WTC11 (cell line): ENCODE measurements around the gene TRIM3. TPM values are rescaled to one million over a fixed set of nuclear protein-coding genes. Genes with fewer than 3 reads are reported as not detected.

Source experiments
- ATAC-seq: fragments of 200-7000 bp; cut with Tn5 transposase; 2 replicates; pipeline ENCODE4 v1.10.0; 2021; ENCODE audit warnings: mild to moderate bottlenecking, moderate library complexity
- CTCF ChIA-PET: fragments of 300-600 bp; sonication (Branson Sonifier 250); formaldehyde crosslinking; loops from one replicate; lab custom pipeline; 2021; ENCODE audit warnings: antibody characterized with exemption; lab: Charles Lee
- POLR2A ChIA-PET: fragments of 350-600 bp; sonication (Branson Sonifier 250); formaldehyde crosslinking; loops from one replicate; lab custom pipeline; 2021; ENCODE audit warnings: antibody characterized with exemption; lab: Charles Lee
- DNase-seq: peaks from one replicate; pipeline ENCODE4 v3.0.0; 2021; ENCODE audit warnings: low spot score
- H3K27ac Mint-ChIP-seq: 2 replicates; pipeline ENCODE4 v1.8.0; 2021; ENCODE audit warnings: mixed read lengths
- H3K27me3 Mint-ChIP-seq: 2 replicates; pipeline ENCODE4 v1.8.0; 2021; ENCODE audit warnings: low read depth, mild to moderate bottlenecking, moderate library complexity, mixed read lengths
- H3K36me3 Mint-ChIP-seq: 2 replicates; pipeline ENCODE4 v1.8.0; 2021; ENCODE audit warnings: mixed read lengths
- H3K4me1 Mint-ChIP-seq: 2 replicates; pipeline ENCODE4 v1.8.0; 2022; ENCODE audit warnings: mixed read lengths
- H3K4me3 Mint-ChIP-seq: 2 replicates; pipeline ENCODE4 v1.8.0; 2021; ENCODE audit warnings: mild to moderate bottlenecking, moderate library complexity, mixed read lengths
- H3K9me3 Mint-ChIP-seq: 2 replicates; pipeline ENCODE4 v1.8.0; 2021; ENCODE audit warnings: mixed read lengths
- CBFB ChIP-seq: sonication (generic); formaldehyde crosslinking; IDR thresholded peaks from 2 replicates; pipeline ENCODE4 v1.8.1; 2022; ENCODE audit warnings: mild to moderate bottlenecking, low read depth, missing genetic modification reagents
- ESRRA ChIP-seq: sonication (generic); formaldehyde crosslinking; IDR thresholded peaks from 2 replicates; pipeline ENCODE4 v1.8.1; 2022; ENCODE audit warnings: mild to moderate bottlenecking, missing genetic modification reagents, borderline replicate concordance
- ETV6 ChIP-seq: sonication (generic); formaldehyde crosslinking; IDR thresholded peaks from 2 replicates; pipeline ENCODE4 v1.8.1; 2022; ENCODE audit warnings: mild to moderate bottlenecking, missing genetic modification reagents
- FOXP1 ChIP-seq: sonication (generic); formaldehyde crosslinking; IDR thresholded peaks from 2 replicates; pipeline ENCODE4 v1.8.0; 2022; ENCODE audit warnings: missing genetic modification reagents, mild to moderate bottlenecking, moderate library complexity, borderline replicate concordance
- GTF2I ChIP-seq: fragments of 250-450 bp; sonication (Bioruptor Pico); conservative IDR thresholded peaks from 2 replicates; pipeline ENCODE4 v1.4.0; 2021; ENCODE audit warnings: mild to moderate bottlenecking
- NFYB ChIP-seq: sonication (generic); formaldehyde crosslinking; conservative IDR thresholded peaks from 2 replicates; pipeline ENCODE4 v1.8.0; 2022; ENCODE audit warnings: low read depth, missing genetic modification reagents
- OVOL2 ChIP-seq: fragments of 250-450 bp; sonication (Bioruptor Pico); IDR thresholded peaks from 2 replicates; pipeline ENCODE4 v1.9.0; 2021; ENCODE audit warnings: mild to moderate bottlenecking, borderline replicate concordance
- SMAD3 ChIP-seq: sonication (generic); formaldehyde crosslinking; IDR thresholded peaks from 2 replicates; pipeline ENCODE4 v1.8.0; 2022; ENCODE audit warnings: missing genetic modification reagents, mild to moderate bottlenecking, borderline replicate concordance
- SP1 ChIP-seq: sonication (generic); formaldehyde crosslinking; conservative IDR thresholded peaks from 2 replicates; pipeline ENCODE4 v1.8.1; 2022; ENCODE audit warnings: missing genetic modification reagents
- TCF7 ChIP-seq: sonication (generic); formaldehyde crosslinking; IDR thresholded peaks from 2 replicates; pipeline ENCODE4 v1.8.0; 2022; ENCODE audit warnings: mild to moderate bottlenecking, low read depth, missing genetic modification reagents, moderate library complexity
- ZNF416 ChIP-seq: fragments of 250-450 bp; sonication (Bioruptor Pico); IDR thresholded peaks from 2 replicates; pipeline ENCODE4 v1.9.0; 2021; ENCODE audit warnings: mild to moderate bottlenecking, inconsistent platforms
- total RNA-seq: library from RNA; stranded (reverse); gene quantifications from 3 replicates; pipeline ENCODE4 v1.2.3, GENCODE V29; 2021
- TF ChIP-seq, protein P1 (sequence below): fragments of 200-600 bp; IDR thresholded peaks from 2 replicates; pipeline ENCODE4 v1.8.0; 2022; ENCODE audit warnings: antibody characterized with exemption
- TF ChIP-seq, protein P2 (sequence below): sonication (generic); formaldehyde crosslinking; IDR thresholded peaks from 2 replicates; pipeline ENCODE4 v1.8.1; 2022; ENCODE audit warnings: missing genetic modification reagents, borderline replicate concordance
- TF ChIP-seq, protein P3 (sequence below): sonication (generic); formaldehyde crosslinking; IDR thresholded peaks from 2 replicates; pipeline ENCODE4 v1.8.1; 2023; ENCODE audit warnings: mild to moderate bottlenecking, moderate library complexity, missing genetic modification reagents
- TF ChIP-seq, protein P4 (sequence below): fragments of 250-450 bp; sonication (Bioruptor Pico); IDR thresholded peaks from 2 replicates; pipeline ENCODE4 v1.9.0; 2021; ENCODE audit warnings: mild to moderate bottlenecking
- TF ChIP-seq, protein P5 (sequence below): sonication (generic); formaldehyde crosslinking; IDR thresholded peaks from 2 replicates; pipeline ENCODE4 v1.8.0; 2022; ENCODE audit warnings: missing genetic modification reagents
- TF ChIP-seq, protein P6 (sequence below): fragments of 250-450 bp; sonication (Bioruptor Pico); IDR thresholded peaks from 2 replicates; pipeline ENCODE4 v1.9.0; 2021; ENCODE audit warnings: mild to moderate bottlenecking, borderline replicate concordance
- TF ChIP-seq, protein P7 (sequence below): sonication (generic); formaldehyde crosslinking; IDR thresholded peaks from 2 replicates; pipeline ENCODE4 v1.8.0; 2023; ENCODE audit warnings: missing genetic modification reagents

The TRIM3 gene
- total RNA-seq, 1 experiment from 2014 or later, result 21.3 TPM

DNA sequence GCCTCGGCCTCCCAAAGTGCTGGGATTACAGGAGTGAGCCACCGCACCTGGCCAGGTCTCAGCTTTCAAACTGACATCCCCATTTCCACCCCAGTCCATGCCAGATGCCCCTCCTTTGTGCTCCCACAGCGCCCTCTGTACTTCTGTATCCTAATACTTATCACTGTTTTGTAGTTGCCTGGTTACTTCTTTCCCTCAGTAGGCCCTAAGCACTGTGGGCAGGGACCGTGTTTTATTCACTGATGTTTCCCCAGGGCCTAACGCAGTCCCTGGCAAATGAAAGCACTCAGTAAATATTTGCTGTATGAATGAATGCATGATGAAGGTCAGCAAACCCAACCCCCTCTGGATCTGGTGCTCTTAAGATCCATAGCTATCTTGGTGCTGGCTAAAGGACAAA lies 2.2 kb upstream of the TRIM3 start (continued):
- TF ChIP-seq OVOL2 (no peak), CBFB (CRISPR knock-in tag) (no peak)
- TF ChIP-seq, protein P1, sequence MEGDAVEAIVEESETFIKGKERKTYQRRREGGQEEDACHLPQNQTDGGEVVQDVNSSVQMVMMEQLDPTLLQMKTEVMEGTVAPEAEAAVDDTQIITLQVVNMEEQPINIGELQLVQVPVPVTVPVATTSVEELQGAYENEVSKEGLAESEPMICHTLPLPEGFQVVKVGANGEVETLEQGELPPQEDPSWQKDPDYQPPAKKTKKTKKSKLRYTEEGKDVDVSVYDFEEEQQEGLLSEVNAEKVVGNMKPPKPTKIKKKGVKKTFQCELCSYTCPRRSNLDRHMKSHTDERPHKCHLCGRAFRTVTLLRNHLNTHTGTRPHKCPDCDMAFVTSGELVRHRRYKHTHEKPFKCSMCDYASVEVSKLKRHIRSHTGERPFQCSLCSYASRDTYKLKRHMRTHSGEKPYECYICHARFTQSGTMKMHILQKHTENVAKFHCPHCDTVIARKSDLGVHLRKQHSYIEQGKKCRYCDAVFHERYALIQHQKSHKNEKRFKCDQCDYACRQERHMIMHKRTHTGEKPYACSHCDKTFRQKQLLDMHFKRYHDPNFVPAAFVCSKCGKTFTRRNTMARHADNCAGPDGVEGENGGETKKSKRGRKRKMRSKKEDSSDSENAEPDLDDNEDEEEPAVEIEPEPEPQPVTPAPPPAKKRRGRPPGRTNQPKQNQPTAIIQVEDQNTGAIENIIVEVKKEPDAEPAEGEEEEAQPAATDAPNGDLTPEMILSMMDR, result no peak
- TF ChIP-seq, protein P2, sequence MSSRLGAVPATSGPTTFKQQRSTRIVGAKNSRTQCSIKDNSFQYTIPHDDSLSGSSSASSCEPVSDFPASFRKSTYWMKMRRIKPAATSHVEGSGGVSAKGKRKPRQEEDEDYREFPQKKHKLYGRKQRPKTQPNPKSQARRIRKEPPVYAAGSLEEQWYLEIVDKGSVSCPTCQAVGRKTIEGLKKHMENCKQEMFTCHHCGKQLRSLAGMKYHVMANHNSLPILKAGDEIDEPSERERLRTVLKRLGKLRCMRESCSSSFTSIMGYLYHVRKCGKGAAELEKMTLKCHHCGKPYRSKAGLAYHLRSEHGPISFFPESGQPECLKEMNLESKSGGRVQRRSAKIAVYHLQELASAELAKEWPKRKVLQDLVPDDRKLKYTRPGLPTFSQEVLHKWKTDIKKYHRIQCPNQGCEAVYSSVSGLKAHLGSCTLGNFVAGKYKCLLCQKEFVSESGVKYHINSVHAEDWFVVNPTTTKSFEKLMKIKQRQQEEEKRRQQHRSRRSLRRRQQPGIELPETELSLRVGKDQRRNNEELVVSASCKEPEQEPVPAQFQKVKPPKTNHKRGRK, result no peak
- TF ChIP-seq, all 79 proteins: peak for 0

DNA sequence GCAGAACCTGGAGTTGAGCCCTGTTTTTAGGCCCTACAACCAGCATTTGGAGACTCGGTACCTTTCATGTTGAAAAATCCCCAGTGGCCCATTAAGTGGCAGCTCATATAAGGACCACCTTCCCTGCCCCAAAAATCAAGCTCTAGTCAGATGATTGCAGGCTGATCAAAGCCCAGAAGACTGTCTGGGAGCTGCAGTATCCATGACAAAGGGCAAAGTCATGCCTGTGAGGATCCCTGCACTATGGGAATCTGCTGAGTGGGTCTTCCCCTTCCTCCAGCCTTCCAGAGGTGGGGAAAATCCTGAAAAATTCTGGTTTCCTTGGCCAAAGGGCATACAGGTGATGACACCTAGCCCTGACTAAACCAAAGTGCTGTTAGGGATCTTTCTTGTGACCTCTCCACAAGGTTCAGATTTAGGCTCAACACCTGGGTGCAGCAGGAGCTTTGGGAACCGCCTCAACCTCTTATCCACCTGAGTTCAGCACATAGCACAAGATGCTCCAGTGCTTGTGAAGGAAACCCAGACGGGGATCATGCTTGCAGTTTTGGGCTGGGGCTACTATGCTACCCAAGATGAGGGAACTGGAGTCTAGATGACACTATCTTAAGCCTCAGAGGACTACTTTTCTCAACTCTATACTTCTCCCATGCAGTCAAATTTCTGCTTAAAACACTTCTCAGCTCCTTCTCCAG lies 1.2 kb upstream of the TRIM3 start:
- no peak for DNase-seq
- ATAC-seq, result no peak
- Mint-ChIP-seq H3K36me3 (peaks cover 26% of the 10 kb centered on the region), H3K27ac (peak overlapping the region; percentile 71), H3K27me3 (peaks cover 12% of the 10 kb centered on the region), H3K4me1 (peaks cover 31% of the 10 kb centered on the region), H3K4me3 (peak overlapping the region; percentile 78), H3K9me3 (no peaks in the 10 kb centered on the region)
- TF ChIP-seq, protein P3, sequence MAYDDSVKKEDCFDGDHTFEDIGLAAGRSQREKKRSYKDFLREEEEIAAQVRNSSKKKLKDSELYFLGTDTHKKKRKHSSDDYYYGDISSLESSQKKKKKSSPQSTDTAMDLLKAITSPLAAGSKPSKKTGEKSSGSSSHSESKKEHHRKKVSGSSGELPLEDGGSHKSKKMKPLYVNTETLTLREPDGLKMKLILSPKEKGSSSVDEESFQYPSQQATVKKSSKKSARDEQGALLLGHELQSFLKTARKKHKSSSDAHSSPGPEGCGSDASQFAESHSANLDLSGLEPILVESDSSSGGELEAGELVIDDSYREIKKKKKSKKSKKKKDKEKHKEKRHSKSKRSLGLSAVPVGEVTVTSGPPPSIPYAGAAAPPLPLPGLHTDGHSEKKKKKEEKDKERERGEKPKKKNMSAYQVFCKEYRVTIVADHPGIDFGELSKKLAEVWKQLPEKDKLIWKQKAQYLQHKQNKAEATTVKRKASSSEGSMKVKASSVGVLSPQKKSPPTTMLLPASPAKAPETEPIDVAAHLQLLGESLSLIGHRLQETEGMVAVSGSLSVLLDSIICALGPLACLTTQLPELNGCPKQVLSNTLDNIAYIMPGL (CRISPR knock-in tag), result no peak
- TF ChIP-seq, protein P4, sequence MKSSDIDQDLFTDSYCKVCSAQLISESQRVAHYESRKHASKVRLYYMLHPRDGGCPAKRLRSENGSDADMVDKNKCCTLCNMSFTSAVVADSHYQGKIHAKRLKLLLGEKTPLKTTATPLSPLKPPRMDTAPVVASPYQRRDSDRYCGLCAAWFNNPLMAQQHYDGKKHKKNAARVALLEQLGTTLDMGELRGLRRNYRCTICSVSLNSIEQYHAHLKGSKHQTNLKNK (CRISPR knock-in tag), result 0 out of 2 replicates have a peak, but pooled peaks have one; percentile 11
- ChIA-PET POLR2A (no interaction called here), CTCF (interaction anchor here (0.5 to 5.4 kb wide), 18 partner anchors 15 to 208 kb away, joined by 3 to 68 read pairs (median 5); partner anchors contain the start of genes APBB1, MRPL17 and SMPD1)

DNA sequence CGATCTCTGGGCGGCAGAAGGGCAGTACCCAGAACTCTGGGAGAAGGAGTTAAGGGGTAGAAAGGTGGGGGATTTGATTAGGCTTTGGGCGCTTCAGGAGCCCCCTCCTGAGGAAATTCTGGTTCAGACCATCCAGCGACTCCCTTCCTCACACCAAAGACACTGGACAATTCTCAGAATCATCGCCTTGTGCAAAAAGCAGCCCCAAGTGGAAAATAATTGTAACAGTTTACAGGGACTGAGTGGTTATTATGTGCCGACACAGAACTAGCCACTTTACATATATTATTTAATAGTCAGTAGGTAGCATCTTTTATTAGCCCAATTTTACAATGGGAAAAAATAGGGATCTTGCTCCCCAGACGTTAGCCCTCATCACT lies 662 bp upstream of the TRIM3 start:
- DNase-seq (no peak), ATAC-seq (no peak)
- H3K27ac Mint-ChIP-seq, result peak overlapping the region; percentile 93
- peaks cover 12% of the 10 kb centered on the region for H3K27me3 Mint-ChIP-seq
- peaks cover 28% of the 10 kb centered on the region for H3K4me1 Mint-ChIP-seq
- ChIA-PET POLR2A (interaction anchor here (1.1 kb wide), 2 partner anchors 137 to 930 kb away, joined by 3 to 4 read pairs; partner anchors contain the start of gene TAF10), CTCF (interaction anchor here (0.5 to 5.4 kb wide), 12 partner anchors 23 to 209 kb away, joined by 3 to 68 read pairs (median 6); partner anchors contain the start of genes APBB1, DNHD1 and MRPL17)
- H3K9me3 Mint-ChIP-seq, result no peaks in the 10 kb centered on the region
- H3K36me3 Mint-ChIP-seq, result peaks cover 24% of the 10 kb centered on the region
- peak overlapping the region; percentile 78 for H3K4me3 Mint-ChIP-seq
- TF ChIP-seq ZNF416 (CRISPR knock-in tag) (no peak), GTF2I (CRISPR knock-in tag) (no peak), TCF7 (CRISPR knock-in tag) (no peak), SP1 (CRISPR knock-in tag) (no peak), SMAD3 (CRISPR knock-in tag) (no peak), NFYB (no peak), FOXP1 (CRISPR knock-in tag) (no peak), ETV6 (CRISPR knock-in tag) (no peak), ESRRA (CRISPR knock-in tag) (no peak)
- TF ChIP-seq, protein P5, sequence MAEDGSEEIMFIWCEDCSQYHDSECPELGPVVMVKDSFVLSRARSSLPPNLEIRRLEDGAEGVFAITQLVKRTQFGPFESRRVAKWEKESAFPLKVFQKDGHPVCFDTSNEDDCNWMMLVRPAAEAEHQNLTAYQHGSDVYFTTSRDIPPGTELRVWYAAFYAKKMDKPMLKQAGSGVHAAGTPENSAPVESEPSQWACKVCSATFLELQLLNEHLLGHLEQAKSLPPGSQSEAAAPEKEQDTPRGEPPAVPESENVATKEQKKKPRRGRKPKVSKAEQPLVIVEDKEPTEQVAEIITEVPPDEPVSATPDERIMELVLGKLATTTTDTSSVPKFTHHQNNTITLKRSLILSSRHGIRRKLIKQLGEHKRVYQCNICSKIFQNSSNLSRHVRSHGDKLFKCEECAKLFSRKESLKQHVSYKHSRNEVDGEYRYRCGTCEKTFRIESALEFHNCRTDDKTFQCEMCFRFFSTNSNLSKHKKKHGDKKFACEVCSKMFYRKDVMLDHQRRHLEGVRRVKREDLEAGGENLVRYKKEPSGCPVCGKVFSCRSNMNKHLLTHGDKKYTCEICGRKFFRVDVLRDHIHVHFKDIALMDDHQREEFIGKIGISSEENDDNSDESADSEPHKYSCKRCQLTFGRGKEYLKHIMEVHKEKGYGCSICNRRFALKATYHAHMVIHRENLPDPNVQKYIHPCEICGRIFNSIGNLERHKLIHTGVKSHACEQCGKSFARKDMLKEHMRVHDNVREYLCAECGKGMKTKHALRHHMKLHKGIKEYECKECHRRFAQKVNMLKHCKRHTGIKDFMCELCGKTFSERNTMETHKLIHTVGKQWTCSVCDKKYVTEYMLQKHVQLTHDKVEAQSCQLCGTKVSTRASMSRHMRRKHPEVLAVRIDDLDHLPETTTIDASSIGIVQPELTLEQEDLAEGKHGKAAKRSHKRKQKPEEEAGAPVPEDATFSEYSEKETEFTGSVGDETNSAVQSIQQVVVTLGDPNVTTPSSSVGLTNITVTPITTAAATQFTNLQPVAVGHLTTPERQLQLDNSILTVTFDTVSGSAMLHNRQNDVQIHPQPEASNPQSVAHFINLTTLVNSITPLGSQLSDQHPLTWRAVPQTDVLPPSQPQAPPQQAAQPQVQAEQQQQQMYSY (CRISPR knock-in tag), result no peak
- TF ChIP-seq, protein P6, sequence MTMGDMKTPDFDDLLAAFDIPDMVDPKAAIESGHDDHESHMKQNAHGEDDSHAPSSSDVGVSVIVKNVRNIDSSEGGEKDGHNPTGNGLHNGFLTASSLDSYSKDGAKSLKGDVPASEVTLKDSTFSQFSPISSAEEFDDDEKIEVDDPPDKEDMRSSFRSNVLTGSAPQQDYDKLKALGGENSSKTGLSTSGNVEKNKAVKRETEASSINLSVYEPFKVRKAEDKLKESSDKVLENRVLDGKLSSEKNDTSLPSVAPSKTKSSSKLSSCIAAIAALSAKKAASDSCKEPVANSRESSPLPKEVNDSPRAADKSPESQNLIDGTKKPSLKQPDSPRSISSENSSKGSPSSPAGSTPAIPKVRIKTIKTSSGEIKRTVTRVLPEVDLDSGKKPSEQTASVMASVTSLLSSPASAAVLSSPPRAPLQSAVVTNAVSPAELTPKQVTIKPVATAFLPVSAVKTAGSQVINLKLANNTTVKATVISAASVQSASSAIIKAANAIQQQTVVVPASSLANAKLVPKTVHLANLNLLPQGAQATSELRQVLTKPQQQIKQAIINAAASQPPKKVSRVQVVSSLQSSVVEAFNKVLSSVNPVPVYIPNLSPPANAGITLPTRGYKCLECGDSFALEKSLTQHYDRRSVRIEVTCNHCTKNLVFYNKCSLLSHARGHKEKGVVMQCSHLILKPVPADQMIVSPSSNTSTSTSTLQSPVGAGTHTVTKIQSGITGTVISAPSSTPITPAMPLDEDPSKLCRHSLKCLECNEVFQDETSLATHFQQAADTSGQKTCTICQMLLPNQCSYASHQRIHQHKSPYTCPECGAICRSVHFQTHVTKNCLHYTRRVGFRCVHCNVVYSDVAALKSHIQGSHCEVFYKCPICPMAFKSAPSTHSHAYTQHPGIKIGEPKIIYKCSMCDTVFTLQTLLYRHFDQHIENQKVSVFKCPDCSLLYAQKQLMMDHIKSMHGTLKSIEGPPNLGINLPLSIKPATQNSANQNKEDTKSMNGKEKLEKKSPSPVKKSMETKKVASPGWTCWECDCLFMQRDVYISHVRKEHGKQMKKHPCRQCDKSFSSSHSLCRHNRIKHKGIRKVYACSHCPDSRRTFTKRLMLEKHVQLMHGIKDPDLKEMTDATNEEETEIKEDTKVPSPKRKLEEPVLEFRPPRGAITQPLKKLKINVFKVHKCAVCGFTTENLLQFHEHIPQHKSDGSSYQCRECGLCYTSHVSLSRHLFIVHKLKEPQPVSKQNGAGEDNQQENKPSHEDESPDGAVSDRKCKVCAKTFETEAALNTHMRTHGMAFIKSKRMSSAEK (CRISPR knock-in tag), result no peak
- TF ChIP-seq, protein P7, sequence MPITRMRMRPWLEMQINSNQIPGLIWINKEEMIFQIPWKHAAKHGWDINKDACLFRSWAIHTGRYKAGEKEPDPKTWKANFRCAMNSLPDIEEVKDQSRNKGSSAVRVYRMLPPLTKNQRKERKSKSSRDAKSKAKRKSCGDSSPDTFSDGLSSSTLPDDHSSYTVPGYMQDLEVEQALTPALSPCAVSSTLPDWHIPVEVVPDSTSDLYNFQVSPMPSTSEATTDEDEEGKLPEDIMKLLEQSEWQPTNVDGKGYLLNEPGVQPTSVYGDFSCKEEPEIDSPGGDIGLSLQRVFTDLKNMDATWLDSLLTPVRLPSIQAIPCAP (CRISPR knock-in tag), result no peak
